MCF 10A (cell line): ENCODE measurements around the gene TMIGD2. TPM values are rescaled to one million over a fixed set of nuclear protein-coding genes. Genes with fewer than 3 reads are reported as not detected.
A peak's percentile ranks its signal among the peaks of the same experiment; 100 is the strongest.

Experiments used
- BruUV-seq: library from RNA; stranded (reverse); fragments of 400-500 nt; replicated peaks from 2 replicates; lab custom pipeline; 2021; lab: Mats Ljungman, UMichigan
- CTCF ChIA-PET: fragments of 300-600 bp; sonication (Branson Sonifier 250); formaldehyde crosslinking; extraction: SDS; loops from one replicate; lab custom pipeline; 2021; ENCODE audit warnings: antibody characterized with exemption, inconsistent platforms; lab: Yijun Ruan, JAX
- POLR2A ChIA-PET: fragments of 300-600, 350-650 bp; sonication (Branson Sonifier 250); formaldehyde crosslinking; extraction: SDS; loops from one replicate; lab custom pipeline; 2020; ENCODE audit warnings: antibody characterized with exemption, inconsistent platforms; lab: Yijun Ruan, JAX
- DNase-seq: peaks from one replicate; pipeline ENCODE4 v3.0.0-alpha.2; 2018; ENCODE audit not compliant: unreplicated experiment
- H3K27ac Mint-ChIP-seq: one replicate; pipeline ENCODE4 v1.8.0; 2022; ENCODE audit warnings: mild to moderate bottlenecking, low read depth, mixed read lengths; ENCODE audit not compliant: unreplicated experiment
- H3K27me3 Mint-ChIP-seq: one replicate; pipeline ENCODE4 v1.8.0; 2022; ENCODE audit warnings: mixed read lengths; ENCODE audit not compliant: insufficient read depth, unreplicated experiment
- H3K36me3 Mint-ChIP-seq: one replicate; pipeline ENCODE4 v1.8.0; 2022; ENCODE audit warnings: mild to moderate bottlenecking, moderate library complexity, mixed read lengths; ENCODE audit not compliant: insufficient read depth, unreplicated experiment
- H3K4me1 Mint-ChIP-seq: one replicate; pipeline ENCODE4 v1.8.0; 2022; ENCODE audit warnings: mixed read lengths; ENCODE audit not compliant: insufficient read depth, unreplicated experiment
- H3K4me3 Mint-ChIP-seq: one replicate; pipeline ENCODE4 v1.8.0; 2022; ENCODE audit warnings: mild to moderate bottlenecking, moderate library complexity, mixed read lengths; ENCODE audit not compliant: unreplicated experiment
- H3K9me3 Mint-ChIP-seq: one replicate; pipeline ENCODE4 v1.8.0; 2022; ENCODE audit warnings: mixed read lengths; ENCODE audit not compliant: unreplicated experiment
- CTCF ChIP-seq: fragments of 200-600 bp; IDR thresholded peaks from one replicate; pipeline ENCODE4 v1.8.0; 2022; ENCODE audit warnings: antibody characterized with exemption, mild to moderate bottlenecking; ENCODE audit not compliant: unreplicated experiment
- intact Hi-C: fragments of 100-400 bp; cut with micrococcal nuclease; formaldehyde crosslinking; loops from 2 replicates; pipeline ENCODE4 v1.14.1; 2022
- total RNA-seq: library from RNA; stranded (reverse); gene quantifications from 2 replicates; pipeline ENCODE4 v1.2.3, GENCODE V29; 2022

TMIGD2 gene
- total RNA-seq, 1 experiment from 2014 or later: not detected

- DNase-seq: peak; percentile 51
- BruUV-seq: no TSS peak
- no peak overlapping the region for H3K27ac Mint-ChIP-seq
- no peaks in the 10 kb centered on the region for H3K4me1 Mint-ChIP-seq
- ChIA-PET POLR2A (no interaction called here), CTCF (interaction anchor here (1.5 kb wide), 1 partner anchor 17 kb away, joined by 9 read pairs; no protein-coding TSS in a partner anchor)
- peaks cover 22% of the 10 kb centered on the region for H3K27me3 Mint-ChIP-seq
- H3K9me3 Mint-ChIP-seq: no peaks in the 10 kb centered on the region
- intact Hi-C loops: no loop called here
- no peak for TF ChIP-seq CTCF
- no peak overlapping the region for H3K4me3 Mint-ChIP-seq
- H3K36me3 Mint-ChIP-seq: no peaks in the 10 kb centered on the region
Measured at GRCh38 chr19:4284176-4284958, 17.8 kb downstream of the TMIGD2 start.

GRCh38 chr19:4279530-4280422 is 22.4 kb downstream of the TMIGD2 start:
- BruUV-seq: no TSS peak

GRCh38 chr19:4279267-4279529 is 23.0 kb downstream of the TMIGD2 start:
- intact Hi-C loops: no loop called here

More at GRCh38 chr19:4279530-4280422, 22.4 kb downstream of the TMIGD2 start:
- no peaks in the 10 kb centered on the region for H3K4me1 Mint-ChIP-seq
- intact Hi-C loops: no loop called here
- no peaks in the 10 kb centered on the region for H3K9me3 Mint-ChIP-seq
- ChIA-PET POLR2A (no interaction called here), CTCF (interaction anchor here (0.5 kb wide), 1 partner anchor 9 kb away, joined by 3 read pairs; no protein-coding TSS in a partner anchor)
- no peak overlapping the region for H3K4me3 Mint-ChIP-seq
- TF ChIP-seq CTCF: no peak
- peaks cover 17% of the 10 kb centered on the region for H3K27me3 Mint-ChIP-seq
- no peak overlapping the region for H3K27ac Mint-ChIP-seq
- no peak for DNase-seq
- H3K36me3 Mint-ChIP-seq: no peaks in the 10 kb centered on the region

More at GRCh38 chr19:4279267-4279529, 23.0 kb downstream of the TMIGD2 start:
- Mint-ChIP-seq H3K27me3 (peaks cover 17% of the 10 kb centered on the region), H3K4me3 (no peak overlapping the region), H3K9me3 (no peaks in the 10 kb centered on the region), H3K27ac (no peak overlapping the region), H3K4me1 (no peaks in the 10 kb centered on the region), H3K36me3 (no peaks in the 10 kb centered on the region)
- DNase-seq: no peak
- no TSS peak for BruUV-seq
- ChIA-PET POLR2A (no interaction called here), CTCF (no interaction called here)
- TF ChIP-seq CTCF: no peak
